NCI-H748 (cell line): Measurements from ENCODE around the gene WNT7B.

Source experiments
- DNase-seq: peaks from one replicate; lab custom pipeline; 2025; ENCODE audit not compliant: unreplicated experiment; lab: John Stamatoyannopoulos, UW

WNT7B gene

DNA sequence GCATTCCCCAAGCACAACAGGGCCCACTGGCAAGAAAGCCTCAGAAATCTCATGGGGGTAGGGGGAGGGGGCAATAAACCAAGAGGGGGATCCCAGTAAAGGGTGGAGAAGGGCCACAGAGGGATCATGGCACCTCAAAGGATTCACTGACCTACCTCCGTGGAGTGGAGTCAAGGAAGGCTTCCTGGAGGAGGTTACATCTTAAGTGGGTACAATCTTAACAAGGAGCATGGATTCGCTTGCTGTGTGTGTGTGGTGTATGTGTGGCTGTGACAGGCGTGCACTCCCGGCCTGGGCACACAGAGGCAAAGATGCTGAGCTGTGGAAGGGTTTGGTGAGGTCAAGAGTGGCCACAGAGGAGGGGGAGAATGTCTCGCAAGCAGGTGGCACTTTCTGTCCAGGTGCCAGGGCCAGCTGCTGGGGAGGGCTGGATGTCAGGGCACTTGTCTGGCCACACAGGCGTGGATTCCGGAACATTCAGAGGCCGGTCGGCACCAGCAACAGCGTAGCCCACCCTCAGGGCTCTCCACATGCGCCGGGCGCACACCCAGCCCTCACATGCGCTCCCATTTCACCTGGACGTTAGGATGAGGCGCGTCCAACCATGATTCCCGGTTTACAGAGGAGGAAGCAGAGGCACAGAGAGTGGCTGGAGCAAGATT is 43.3 kb downstream of the WNT7B start:
- DNase-seq: no peak

DNA sequence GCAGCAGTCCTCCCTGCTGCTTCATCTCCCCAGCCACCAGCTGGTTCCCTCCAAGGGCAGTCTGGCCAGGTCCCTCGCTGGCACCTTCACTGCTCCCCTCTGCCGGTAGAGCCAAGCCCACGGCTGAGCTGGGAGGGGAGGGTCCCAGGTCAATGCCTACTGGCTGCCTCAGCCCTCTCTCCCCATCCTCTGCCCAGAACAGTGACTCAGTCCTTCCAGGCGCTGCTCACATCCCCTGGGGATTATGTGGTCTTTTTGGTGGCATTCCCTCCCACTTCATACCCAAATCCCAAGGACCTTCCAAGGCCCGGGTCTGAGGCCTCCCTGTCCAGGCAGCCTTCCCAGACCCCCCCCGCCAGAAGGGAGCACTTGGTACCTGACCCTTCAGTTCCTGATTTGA is 44.9 kb downstream of the WNT7B start:
- no peak for DNase-seq

DNA sequence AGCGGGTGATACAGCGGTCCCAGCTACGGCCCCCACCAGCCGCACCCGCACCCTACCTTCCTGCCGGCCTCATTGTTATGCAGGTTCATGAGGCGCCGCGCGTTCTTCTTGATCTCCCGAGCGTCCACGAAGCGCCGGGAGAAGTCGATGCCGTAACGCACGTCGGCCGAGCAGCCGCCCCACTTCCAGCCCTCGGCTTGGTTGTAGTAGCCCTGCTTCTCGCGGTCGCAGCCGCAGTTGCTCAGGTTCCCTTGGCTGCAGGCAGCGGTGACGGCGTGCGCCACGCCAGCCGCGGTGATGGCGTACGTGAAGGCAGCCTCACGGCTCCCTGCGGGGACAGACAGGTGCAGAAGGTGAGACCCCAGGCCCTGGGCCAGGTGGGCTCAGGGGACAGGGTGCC is 45.9 kb downstream of the WNT7B start:
- no peak for DNase-seq

DNA sequence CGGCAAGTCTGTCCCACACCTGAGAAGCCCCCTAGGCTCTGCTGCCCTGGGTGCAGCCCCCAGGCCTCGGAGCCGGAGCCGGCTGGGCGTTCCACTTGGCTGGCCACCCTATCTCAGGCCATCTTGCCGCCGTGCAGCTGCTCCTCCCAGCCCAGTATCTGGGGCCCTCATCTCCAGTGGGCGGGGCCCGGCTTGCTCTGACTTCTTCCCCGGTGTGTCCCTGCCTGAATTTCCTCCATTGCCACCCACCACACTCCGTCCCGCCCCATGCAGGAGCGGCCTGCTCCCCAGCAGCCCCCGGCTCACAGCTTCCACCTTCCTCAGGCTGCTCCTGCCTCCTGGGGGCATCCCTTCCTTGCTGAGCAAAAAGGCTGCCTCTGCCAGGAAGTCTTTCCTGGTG is 46.6 kb downstream of the WNT7B start:
- no peak for DNase-seq

DNA sequence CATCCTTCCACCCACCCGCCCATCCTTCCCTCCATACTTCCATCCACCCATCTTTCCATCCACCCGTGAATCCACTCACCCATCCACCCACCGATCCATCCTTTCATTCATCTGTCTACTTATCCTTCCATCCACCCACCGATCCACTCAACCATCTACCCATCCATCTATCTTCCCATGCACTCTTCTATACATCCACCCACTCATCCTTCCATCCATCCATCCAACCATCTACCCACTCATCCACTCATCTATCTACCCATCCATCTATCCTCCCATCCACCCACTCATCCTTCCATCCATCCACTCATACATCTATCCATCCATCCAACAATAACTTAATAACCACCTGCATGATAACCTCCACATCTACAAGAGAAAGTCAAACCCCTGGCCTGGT is 47.3 kb downstream of the WNT7B start:
- no peak for DNase-seq

DNA sequence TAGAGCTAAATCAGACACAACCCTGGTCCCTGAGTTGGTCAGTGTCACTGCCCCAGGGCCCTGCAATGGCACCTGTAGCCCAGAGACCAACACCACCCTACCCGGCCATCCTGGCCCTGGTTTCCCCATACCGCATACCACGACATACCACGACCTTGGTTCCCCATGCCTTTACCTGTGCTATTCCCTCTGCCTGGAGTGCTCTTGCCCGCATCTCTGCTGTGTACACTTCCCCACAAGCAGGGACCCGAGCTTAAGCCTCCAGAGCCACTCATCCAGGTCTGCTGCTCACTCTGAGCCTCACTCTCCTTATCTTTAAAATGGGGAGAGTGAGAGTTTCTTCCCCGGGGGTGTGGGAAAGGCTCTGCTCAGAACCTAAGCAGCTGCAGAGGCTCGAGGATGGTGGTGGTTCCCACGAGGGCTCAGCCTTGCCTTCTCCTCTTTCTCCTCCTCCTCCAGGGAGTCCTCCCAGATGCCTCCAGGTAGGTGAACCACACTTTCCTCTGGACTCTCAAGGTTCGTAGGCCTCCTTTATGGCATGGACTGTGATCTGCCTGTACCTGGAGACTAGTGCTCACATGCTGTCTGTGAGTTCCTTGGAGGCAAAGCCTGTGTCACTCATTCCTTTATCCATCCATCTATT is 48.1 kb downstream of the WNT7B start:
- no peak for DNase-seq

DNA sequence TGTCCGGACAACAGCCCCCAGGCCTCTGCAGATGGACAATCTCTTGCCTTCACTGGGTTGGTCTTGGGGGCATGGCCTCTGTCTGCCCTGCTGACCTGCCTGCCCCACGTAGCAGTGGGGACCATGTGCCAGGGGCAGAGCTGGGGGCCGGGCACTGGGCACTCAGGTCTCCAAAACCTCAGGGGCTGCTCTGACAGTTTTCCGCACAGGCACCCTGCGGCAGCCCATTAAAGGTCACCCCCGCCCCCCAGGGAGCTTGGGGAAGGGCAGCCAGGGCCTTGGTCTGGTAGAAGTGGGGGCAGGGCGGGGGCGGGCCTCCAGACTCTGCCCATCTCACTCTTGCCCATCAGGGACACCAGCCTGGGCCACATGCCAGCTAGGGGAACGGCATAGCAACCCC is 49.9 kb downstream of the WNT7B start:
- no peak for DNase-seq

GRCh38 chr22:45926433-45926832 is 50.5 kb downstream of the WNT7B start:
- DNase-seq: no peak

- DNase-seq: no peak
Observed at GRCh38 chr22:45925811-45926351, 51.1 kb downstream of the WNT7B start.

GRCh38 chr22:45923835-45924234 is 53.1 kb downstream of the WNT7B start:
- no peak for DNase-seq

DNA sequence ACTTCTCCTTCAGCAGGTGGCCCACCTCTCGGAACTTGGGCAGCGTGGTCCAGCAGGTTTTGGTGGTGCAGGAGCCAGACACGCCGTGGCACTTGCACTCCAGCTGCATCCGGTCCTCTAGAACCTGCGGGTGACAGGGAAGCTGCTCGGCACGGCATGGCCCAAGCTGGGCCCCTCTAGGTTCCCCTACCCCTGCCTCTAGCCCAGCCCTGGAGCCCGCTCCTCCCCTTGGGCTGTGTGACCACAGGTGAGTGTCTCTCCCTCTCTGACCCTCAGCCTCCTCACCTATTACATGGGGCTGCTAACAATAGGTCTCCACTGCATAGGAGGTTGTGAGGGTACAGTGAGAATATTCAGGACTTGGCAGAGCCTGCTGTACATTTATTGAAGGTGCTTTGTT is 53.8 kb downstream of the WNT7B start:
- no peak for DNase-seq

DNA sequence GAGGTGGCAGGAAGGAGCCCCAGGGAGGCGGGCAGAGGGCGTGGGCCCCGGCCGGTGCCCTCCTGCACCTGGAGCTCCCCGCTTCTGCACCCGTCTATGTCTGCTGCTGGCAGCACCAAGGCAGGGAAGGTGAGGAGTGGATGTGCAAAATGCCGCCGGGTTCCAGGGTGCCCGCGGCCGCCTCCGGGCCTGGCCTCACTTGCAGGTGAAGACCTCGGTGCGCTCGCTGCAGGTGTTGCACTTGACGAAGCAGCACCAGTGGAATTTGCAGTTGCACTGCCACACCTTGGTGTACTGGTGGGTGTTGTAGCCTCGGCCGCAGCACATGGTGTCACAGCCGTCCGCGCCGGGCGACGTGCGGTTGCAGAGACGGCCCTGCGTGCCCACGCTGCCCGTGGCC is 54.3 kb downstream of the WNT7B start:
- DNase-seq: no peak

DNA sequence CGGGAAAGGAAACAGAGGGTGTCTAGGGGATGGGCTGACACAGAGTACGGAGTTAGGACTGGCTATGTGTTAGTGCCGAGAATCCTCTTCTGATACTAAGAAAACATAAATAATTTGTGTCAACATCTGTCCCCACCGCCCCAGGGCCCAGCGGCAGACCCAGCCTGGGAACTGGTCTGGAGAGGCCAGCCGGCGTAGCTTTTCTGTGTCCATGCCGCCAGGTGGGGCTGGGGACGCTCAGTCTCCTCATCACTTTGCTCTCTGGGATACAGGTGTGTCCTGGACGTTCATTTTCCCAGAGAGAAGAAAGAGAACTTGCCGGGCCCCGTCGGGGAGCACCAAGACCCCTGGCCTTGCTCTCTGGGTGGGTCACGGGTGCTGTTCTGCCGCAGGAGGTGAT is 54.7 kb downstream of the WNT7B start:
- no peak for DNase-seq

DNA sequence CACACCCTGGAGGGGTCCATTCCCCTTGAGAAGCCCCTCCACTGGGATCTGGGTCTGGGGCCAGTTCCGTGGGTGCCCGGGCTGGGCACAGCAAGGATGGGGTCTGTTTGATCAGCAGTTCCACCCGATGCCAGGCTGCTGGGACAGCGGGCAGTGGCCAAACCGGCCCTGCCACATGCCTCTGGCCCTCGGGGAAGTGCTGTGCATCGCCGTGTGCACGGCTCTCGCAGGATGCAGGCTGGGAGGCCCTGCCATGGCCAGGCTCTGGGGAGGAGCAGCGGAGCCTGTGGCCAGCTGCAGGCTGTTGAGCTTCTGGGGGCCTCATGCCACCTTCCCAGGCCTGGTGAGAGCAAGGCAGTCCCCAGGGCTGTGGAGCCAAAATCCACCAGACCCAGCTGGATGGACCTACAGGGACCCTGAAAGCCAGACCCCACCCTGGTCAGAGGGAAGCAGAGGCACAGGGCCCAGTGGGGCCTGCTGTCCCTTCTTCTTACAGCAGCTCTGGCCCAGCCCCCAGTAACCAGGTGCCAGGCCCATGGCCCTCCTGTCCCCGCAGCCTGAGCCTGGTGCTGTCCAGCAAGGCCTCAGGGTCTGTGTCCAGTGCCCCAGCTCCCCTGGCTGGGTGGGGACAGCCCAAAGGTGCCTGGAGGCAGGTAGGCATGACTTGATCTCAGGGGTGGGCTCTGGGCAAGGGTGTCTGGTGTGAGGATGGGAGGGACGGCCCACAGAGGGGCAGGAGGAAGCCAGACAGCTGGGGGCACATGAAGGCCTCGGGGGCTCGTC is 57.3 kb downstream of the WNT7B start:
- DNase-seq: no peak

DNA sequence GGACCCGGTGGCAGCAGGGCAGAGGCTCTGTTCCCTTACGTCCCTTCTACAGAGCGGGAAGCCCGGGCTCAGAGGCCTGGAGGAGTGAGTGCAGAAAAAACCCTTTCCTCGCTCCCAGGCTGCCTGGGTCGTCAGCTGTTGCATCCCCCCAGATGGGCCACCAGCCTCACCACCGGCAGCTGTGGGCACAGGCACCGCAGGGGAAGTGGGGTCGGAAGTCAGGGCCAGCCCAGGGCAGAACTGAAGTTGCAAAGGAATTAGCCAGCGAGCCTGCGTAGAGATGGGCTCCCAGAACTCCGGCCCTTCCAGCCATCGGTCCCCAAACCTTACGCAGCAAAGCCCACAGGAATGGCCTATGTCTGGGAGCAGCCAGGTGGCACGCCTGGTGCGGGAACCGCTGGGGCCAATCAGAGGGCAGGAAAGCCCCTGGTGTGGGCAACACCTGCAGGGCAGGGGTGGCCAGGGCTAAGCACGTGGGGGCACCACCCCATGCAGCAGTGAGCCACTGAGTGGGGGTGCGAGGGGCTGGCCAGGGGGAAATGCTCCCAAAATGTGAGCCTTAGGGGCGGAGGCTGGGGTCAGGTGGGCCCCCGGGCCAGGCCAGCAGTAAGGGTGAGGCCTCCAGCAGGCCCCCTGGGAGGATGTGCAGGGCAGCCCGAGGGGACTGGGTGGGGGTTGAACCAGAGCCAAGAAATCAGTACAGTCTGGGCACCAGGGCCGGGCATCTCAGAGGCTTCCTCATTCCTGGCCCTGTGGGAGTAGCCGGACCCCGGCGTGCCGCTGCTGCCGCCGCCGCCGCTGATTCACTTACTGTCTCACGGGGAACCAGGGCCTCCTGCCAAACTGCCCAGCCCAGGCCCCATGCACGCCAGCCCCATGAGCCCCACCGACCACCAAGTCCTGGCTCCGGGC is 58.2 kb downstream of the WNT7B start:
- no peak for DNase-seq

DNA sequence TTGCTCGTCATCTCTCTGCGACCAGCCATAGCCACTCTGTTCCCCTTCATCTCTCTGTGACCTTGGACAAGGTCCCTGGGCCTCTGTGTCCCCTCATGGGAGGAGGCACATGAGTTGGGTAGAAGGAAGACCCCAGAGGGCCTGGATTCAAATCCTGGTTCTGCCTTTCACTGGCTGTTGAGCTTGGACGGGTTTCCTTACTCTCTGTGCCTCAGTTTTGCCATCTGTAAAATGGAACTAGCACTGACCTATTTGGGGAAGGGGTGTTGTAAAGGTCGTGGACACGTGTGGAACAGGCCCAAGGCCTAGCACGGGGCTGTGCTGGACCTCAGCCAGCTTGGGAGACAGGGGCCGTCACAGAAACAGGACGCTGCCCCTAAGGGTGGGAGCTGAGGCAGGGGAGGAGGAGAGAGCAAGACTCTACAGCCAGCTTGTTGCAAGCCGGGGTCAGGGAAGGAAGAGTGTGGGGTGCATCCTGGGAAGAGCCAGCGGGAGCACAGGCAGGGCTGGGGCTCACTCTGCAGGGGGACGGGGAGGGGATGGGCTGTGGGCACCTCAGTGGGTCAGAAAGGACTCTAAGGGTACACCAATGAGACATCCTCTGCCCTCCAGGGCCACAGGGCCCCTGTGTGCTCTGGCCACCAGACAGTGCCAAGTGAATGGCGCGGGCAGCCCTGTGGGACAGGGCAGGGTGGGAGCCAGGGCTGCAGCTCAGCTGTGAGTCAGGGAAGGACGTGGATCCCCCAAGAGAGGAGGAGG is 59.1 kb downstream of the WNT7B start:
- DNase-seq: no peak

DNA sequence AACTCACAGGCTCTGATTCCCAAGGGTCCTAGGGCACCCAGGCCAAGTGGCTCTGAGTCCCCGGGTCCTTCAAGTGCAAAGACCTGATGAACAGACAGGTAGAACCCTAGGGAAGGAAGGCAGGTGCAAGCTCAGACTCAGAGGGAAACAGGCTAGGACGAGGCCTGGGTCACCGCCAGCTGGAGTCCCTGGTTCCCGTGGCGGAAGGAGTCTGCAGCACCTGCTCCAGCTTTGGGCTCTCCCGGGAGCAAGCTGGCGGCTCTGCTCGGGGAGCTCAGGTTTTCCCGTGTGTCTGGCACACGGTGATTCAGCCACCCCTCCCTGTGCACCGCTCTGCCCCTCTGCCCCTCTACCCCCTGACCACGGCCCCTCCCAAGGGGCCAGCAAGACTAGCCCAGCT is 59.8 kb downstream of the WNT7B start:
- DNase-seq: peak; percentile 52

GRCh38 chr22:45916515-45916914 is 60.4 kb downstream of the WNT7B start:
- no peak for DNase-seq

GRCh38 chr22:45915841-45916240 is 61.1 kb downstream of the WNT7B start:
- DNase-seq: no peak

DNA sequence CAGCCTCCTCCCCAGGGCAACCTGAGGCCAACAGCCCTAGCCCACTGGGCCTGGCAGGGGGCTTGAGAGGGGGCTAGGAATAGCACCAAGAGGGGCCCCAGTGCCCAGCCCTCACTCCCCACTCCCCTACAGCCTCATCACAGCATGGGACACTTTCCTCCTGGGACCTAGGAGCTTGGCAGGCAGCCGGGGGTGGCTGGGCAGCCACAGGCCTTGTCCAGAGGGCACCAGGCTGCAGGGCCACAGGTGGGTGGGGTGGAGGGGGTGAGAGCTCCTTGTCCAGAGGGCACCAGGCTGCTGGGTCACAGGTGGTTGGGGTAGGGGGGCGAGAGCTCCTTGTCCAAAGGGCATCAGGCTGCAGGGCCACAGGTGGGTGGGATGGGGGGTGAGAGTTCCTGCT is 61.8 kb downstream of the WNT7B start:
- no peak for DNase-seq
